Measurements from ENCODE around the gene OPN3. TPM values are rescaled to one million over a fixed set of nuclear protein-coding genes. Genes with fewer than 3 reads are reported as not detected.

OPN3 gene
- total RNA-seq, 1 experiment from 2014 or later: 10.0 TPM

- Mint-ChIP-seq H3K27ac (no peak overlapping the region; a peak in 1 of 7 replicates), H3K9me3 (no peaks in the 10 kb centered on the region), H3K27me3 (ENCODE audit: low read depth) (no peaks in the 10 kb centered on the region), H3K4me3 (no peak overlapping the region), H3K4me1 (no peaks in the 10 kb centered on the region; a peak in 1 of 4 replicates), H3K36me3 (ENCODE audit: insufficient read depth in 1 of 3, low read depth in 3 of 3) (no peaks in the 10 kb centered on the region; a peak in 1 of 7 replicates)
- Histone ChIP-seq H4K5ac (ENCODE audit: insufficient read length, low read depth, low read length) (no peak overlapping the region), H3K56ac (ENCODE audit: insufficient read length, low read depth, low read length) (no peak overlapping the region), H4K8ac (replicated peaks; ENCODE audit: insufficient read length, low read depth, low read length) (no peak overlapping the region), H3K4me1 (ENCODE audit: insufficient read depth, low read length) (no peaks in the 10 kb centered on the region), H2BK15ac (ENCODE audit: low read depth, low read length) (no peak overlapping the region), H2BK5ac (ENCODE audit: insufficient read length, low read length) (no peak overlapping the region), H4K91ac (ENCODE audit: insufficient read length, low read depth, low read length) (no peak overlapping the region), H3K23me2 (ENCODE audit: insufficient read length, low read depth, low read length, poor library complexity, severe bottlenecking) (no peaks in the 10 kb centered on the region), H3K9me3 (ENCODE audit: control insufficient read depth, low read depth, low read length) (no peaks in the 10 kb centered on the region), H3K4ac (ENCODE audit: low read depth, low read length) (no peak overlapping the region), H3K27me3 (ENCODE audit: insufficient read depth, low read length) (no peaks in the 10 kb centered on the region), H3K79me1 (ENCODE audit: insufficient read depth, low read depth, low read length, poor library complexity, severe bottlenecking) (no peaks in the 10 kb centered on the region), H3K18ac (ENCODE audit: insufficient read length, low read depth, low read length) (no peak overlapping the region), H2AK5ac (ENCODE audit: insufficient read length, low read length) (no peak overlapping the region), H3K9ac (ENCODE audit: extremely low read depth, insufficient read length, low read length) (no peak overlapping the region), H2BK20ac (ENCODE audit: low read depth, low read length, poor library complexity, severe bottlenecking) (no peak overlapping the region), H3K79me2 (ENCODE audit: insufficient read depth, low read length) (no peaks in the 10 kb centered on the region), H3T11ph (ENCODE audit: low read length) (no peak overlapping the region), H2AFZ (ENCODE audit: low read length) (no peak overlapping the region), H2BK120ac (ENCODE audit: low read depth, low read length, poor library complexity, severe bottlenecking) (no peak overlapping the region), H3K14ac (ENCODE audit: insufficient read depth, low read length) (no peak overlapping the region), H3K4me2 (ENCODE audit: insufficient read depth, insufficient read length, low read length) (no peak overlapping the region), H2BK12ac (ENCODE audit: insufficient read length, low read depth, low read length) (no peak overlapping the region), H4K20me1 (ENCODE audit: control insufficient read depth, insufficient read depth, insufficient read length) (no peaks in the 10 kb centered on the region), H3K27ac (ENCODE audit: insufficient read length, low read depth, low read length) (no peak overlapping the region), H3K23ac (ENCODE audit: insufficient read length, low read depth, low read length) (no peak overlapping the region)
- no peak for DNase-seq
- TF ChIP-seq, protein P1, sequence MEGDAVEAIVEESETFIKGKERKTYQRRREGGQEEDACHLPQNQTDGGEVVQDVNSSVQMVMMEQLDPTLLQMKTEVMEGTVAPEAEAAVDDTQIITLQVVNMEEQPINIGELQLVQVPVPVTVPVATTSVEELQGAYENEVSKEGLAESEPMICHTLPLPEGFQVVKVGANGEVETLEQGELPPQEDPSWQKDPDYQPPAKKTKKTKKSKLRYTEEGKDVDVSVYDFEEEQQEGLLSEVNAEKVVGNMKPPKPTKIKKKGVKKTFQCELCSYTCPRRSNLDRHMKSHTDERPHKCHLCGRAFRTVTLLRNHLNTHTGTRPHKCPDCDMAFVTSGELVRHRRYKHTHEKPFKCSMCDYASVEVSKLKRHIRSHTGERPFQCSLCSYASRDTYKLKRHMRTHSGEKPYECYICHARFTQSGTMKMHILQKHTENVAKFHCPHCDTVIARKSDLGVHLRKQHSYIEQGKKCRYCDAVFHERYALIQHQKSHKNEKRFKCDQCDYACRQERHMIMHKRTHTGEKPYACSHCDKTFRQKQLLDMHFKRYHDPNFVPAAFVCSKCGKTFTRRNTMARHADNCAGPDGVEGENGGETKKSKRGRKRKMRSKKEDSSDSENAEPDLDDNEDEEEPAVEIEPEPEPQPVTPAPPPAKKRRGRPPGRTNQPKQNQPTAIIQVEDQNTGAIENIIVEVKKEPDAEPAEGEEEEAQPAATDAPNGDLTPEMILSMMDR (conservative IDR thresholded peaks at IDR 0.05): no peak
Observed at GRCh38 chr1:241591317-241591716, 48.9 kb downstream of the OPN3 start.

Data from H9 (cell line).